HEK293 (cell line): ENCODE data around the gene CSF2.

ENCODE experiments used
- CTCF ChIA-PET: fragments of 350-600 bp; formaldehyde crosslinking; extraction: SDS; loops from one replicate; lab custom pipeline; 2021; ENCODE audit warnings: antibody characterized with exemption; lab: Yijun Ruan, JAX
- POLR2A ChIA-PET: fragments of 300-600 bp; formaldehyde crosslinking; extraction: SDS; loops from one replicate; lab custom pipeline; 2020; ENCODE audit warnings: antibody characterized with exemption, inconsistent platforms; lab: Yijun Ruan, JAX
- H3K27ac ChIP-seq: fragments of 200-500 bp; sonication (Bioruptor generic); 2 replicates; pipeline ENCODE4 v1.5.1; 2014; ENCODE audit warnings: low read depth, low read length, control low read depth, inconsistent platforms; ENCODE audit errors: extremely low read depth
- H3K36me3 ChIP-seq, 2 experiments: fragments of 200-500 bp in 1 of 2; sonication (Bioruptor generic) in 1 of 2; 1 replicate in 1 of 2; 2 replicates in 1 of 2; pipeline ENCODE4 v1.5.1; 2014 to 2017; ENCODE audit warnings: inconsistent platforms in 2 of 2, low read length in 2 of 2; ENCODE audit not compliant: control insufficient read depth in 2 of 2, insufficient read depth in 1 of 2
- H3K4me1 ChIP-seq: fragments of 200-500 bp; sonication (Bioruptor generic); 2 replicates; pipeline ENCODE4 v1.5.1; 2014; ENCODE audit warnings: mild to moderate bottlenecking, low read length, inconsistent platforms; ENCODE audit not compliant: control insufficient read depth, insufficient read depth
- H3K4me3 ChIP-seq: 2 replicates; pipeline ENCODE4 v1.5.1; 2011; ENCODE audit warnings: low read depth, mild to moderate bottlenecking, control low read depth, low read length, moderate library complexity
- H3K9me3 ChIP-seq: fragments of 200-500 bp; sonication (Bioruptor generic); 2 replicates; pipeline ENCODE4 v1.5.1; 2014; ENCODE audit warnings: low read depth, low read length, inconsistent platforms; ENCODE audit not compliant: control insufficient read depth, insufficient read depth
- EGR2 ChIP-seq: fragments of 450-650 bp; formaldehyde crosslinking; IDR thresholded peaks from 2 replicates; pipeline ENCODE4 v1.5.1; 2016; ENCODE audit warnings: low read depth, missing biosample characterization, missing genetic modification characterization
- PRDM6 ChIP-seq: fragments of 450-650 bp; formaldehyde crosslinking; IDR thresholded peaks from 2 replicates; pipeline ENCODE4 v1.5.1; 2017; ENCODE audit warnings: missing biosample characterization, missing genetic modification characterization
- SCRT2 ChIP-seq: fragments of 450-650 bp; formaldehyde crosslinking; IDR thresholded peaks from 2 replicates; pipeline ENCODE4 v1.5.1; 2016; ENCODE audit warnings: missing biosample characterization, missing genetic modification characterization
- TCF7L2 ChIP-seq: IDR thresholded peaks from 2 replicates; pipeline ENCODE4 v1.6.1; 2011; ENCODE audit warnings: low read depth, mild to moderate bottlenecking, inconsistent platforms, low read length, moderate library complexity, borderline replicate concordance
- ZBTB20 ChIP-seq: fragments of 450-650 bp; formaldehyde crosslinking; IDR thresholded peaks from 2 replicates; pipeline ENCODE4 v1.5.1; 2016; ENCODE audit warnings: missing biosample characterization, missing genetic modification characterization
- ZFHX2 ChIP-seq: fragments of 450-650 bp; formaldehyde crosslinking; conservative IDR thresholded peaks from 2 replicates; pipeline ENCODE4 v1.5.1; 2016; ENCODE audit warnings: missing biosample characterization, missing genetic modification characterization
- ZNF140 ChIP-seq: fragments of 450-650 bp; formaldehyde crosslinking; IDR thresholded peaks from 2 replicates; pipeline ENCODE4 v1.5.1; 2016; ENCODE audit warnings: missing biosample characterization, missing genetic modification characterization
- ZNF169 ChIP-seq: fragments of 450-650 bp; formaldehyde crosslinking; IDR thresholded peaks from 2 replicates; pipeline ENCODE4 v1.5.1; 2016; ENCODE audit warnings: missing biosample characterization, missing genetic modification characterization
- ZNF2 ChIP-seq: fragments of 450-650 bp; formaldehyde crosslinking; IDR thresholded peaks from 2 replicates; pipeline ENCODE4 v1.5.1; 2016; ENCODE audit warnings: missing biosample characterization, missing genetic modification characterization
- ZNF391 ChIP-seq: fragments of 450-650 bp; formaldehyde crosslinking; IDR thresholded peaks from 2 replicates; pipeline ENCODE4 v1.5.1; 2016; ENCODE audit warnings: low read depth, missing biosample characterization, missing genetic modification characterization, borderline replicate concordance
- ZNF423 ChIP-seq: fragments of 450-650 bp; formaldehyde crosslinking; IDR thresholded peaks from 2 replicates; pipeline ENCODE4 v1.5.1; 2016; ENCODE audit warnings: missing biosample characterization, missing genetic modification characterization
- ZSCAN18 ChIP-seq: fragments of 450-650 bp; formaldehyde crosslinking; IDR thresholded peaks from 2 replicates; pipeline ENCODE4 v1.5.1; 2016; ENCODE audit warnings: missing biosample characterization, missing genetic modification characterization
- ZSCAN23 ChIP-seq: fragments of 450-650 bp; formaldehyde crosslinking; IDR thresholded peaks from 2 replicates; pipeline ENCODE4 v1.5.1; 2016; ENCODE audit warnings: missing biosample characterization, missing genetic modification characterization
- TF ChIP-seq, protein P1 (sequence below): fragments of 450-650 bp; formaldehyde crosslinking; IDR thresholded peaks from 2 replicates; pipeline ENCODE4 v1.5.1; 2017; ENCODE audit warnings: missing biosample characterization, missing genetic modification characterization

Gene CSF2

DNA sequence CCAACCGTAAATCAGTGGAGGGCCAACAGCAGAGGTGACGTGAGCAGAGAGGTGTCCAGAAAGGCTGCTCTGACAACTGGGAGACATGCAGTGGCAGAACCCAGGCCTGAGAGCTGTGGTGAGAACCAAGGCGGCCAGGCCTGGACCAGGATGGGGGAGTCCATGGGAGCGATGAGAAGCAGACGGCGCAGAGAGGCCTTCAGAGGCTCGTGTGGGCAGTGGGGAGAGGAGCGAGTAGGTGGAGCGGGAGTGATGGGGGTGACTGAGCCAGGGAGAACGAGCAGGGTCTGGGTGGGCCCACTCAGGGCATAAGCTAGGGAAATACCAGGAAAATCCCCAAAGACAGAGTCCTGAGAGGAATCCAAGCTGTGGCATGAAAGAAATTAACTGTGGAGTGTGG, 21.1 kb upstream of the CSF2 start:
- no peaks in the 10 kb centered on the region for H3K9me3 ChIP-seq
- no peak overlapping the region for H3K4me3 ChIP-seq
- H3K4me1 ChIP-seq: no peaks in the 10 kb centered on the region
- peak; percentile 19; the same call in 1 of the 2 replicates for TF ChIP-seq EGR2 (tag by site-specific recombination)
- TF ChIP-seq ZNF140 (tag by site-specific recombination): no peak
- 0 out of 2 replicates have a peak, but pooled peaks have one; percentile 13 for TF ChIP-seq ZFHX2 (tag by site-specific recombination)
- no peak overlapping the region for H3K27ac ChIP-seq
- ChIA-PET CTCF (no interaction called here), POLR2A (no interaction called here)
- no peaks in the 10 kb centered on the region for H3K36me3 ChIP-seq

DNA sequence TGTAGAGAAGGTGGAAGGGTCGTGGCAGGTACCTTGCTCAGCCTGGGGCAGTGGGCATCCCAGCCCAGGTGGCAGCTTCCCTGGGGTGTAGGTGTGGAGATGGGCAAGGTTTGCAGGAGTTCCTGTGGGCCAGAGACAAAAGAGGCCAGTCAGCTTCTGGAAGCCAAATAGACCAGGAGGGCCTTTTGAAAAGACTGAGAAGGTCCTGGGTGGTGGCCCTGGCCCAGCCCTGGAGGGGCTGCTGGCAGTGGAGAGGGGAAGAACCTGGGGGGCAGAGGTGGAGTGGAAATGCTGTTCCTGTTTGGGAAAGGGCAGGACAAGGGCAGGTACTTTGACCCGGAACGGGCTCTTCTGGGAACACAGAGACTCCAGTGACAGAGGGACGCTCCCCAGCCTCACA, 20.1 kb upstream of the CSF2 start:
- ChIA-PET CTCF (interaction anchor here (0.7 kb wide), 3 partner anchors 9 to 25 kb away, joined by 3 to 5 read pairs (median 4); no protein-coding TSS in a partner anchor), POLR2A (no interaction called here)
- no peaks in the 10 kb centered on the region for H3K9me3 ChIP-seq
- H3K36me3 ChIP-seq: no peaks in the 10 kb centered on the region
- no peak overlapping the region for H3K4me3 ChIP-seq
- H3K27ac ChIP-seq: no peak overlapping the region
- H3K4me1 ChIP-seq: no peaks in the 10 kb centered on the region
- TF ChIP-seq ZNF169 (tag by site-specific recombination) (no peak), SCRT2 (tag by site-specific recombination) (peak; percentile 6; the same call in 1 of the 2 replicates)

DNA sequence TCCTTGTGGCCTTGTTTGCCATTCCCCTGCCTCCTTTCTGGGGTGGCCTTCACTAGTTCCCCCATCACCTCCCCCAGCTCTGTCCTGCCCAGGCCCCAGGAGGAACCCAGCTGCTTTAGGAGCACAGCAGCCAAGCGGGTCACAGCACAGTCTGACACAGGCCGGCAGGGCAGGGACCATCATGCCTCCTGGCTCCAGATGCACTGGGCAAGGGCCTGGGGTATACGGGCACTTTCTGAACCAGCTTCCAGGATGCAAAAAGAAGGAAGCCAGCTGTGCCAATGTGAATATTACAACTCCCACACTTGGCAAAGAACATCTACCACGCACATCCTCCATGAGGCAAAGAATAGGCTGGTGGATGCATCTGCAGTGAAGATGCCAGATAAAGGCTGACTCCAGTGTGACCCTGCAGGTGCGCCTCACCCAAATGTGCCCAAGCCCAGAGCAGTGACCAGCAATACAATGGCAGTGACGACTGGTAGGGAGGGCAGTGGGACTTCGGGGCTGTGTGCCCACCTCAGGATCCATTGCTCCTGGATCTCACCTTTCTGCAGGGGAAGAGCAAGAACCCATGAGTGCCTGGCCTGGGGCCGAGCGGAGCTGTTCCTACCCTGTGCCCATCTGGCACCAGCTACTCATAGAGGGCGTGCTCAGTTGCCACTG, 19.4 kb upstream of the CSF2 start:
- Histone ChIP-seq H3K27ac (no peak overlapping the region), H3K9me3 (no peaks in the 10 kb centered on the region), H3K4me1 (no peaks in the 10 kb centered on the region), H3K4me3 (no peak overlapping the region), H3K36me3 (no peaks in the 10 kb centered on the region)
- CTCF ChIA-PET: interaction anchor here (0.7 kb wide), 3 partner anchors 9 to 26 kb away, joined by 3 to 5 read pairs (median 4); no protein-coding TSS in a partner anchor
- no peak for TF ChIP-seq ZNF391
- no peak for TF ChIP-seq ZNF2 (tag by site-specific recombination)
- TF ChIP-seq ZNF423 (tag by site-specific recombination): no peak
- no peak for TF ChIP-seq TCF7L2
- TF ChIP-seq ZSCAN18 (tag by site-specific recombination): no peak
- TF ChIP-seq PRDM6 (tag by site-specific recombination): no peak
- TF ChIP-seq, protein P1, sequence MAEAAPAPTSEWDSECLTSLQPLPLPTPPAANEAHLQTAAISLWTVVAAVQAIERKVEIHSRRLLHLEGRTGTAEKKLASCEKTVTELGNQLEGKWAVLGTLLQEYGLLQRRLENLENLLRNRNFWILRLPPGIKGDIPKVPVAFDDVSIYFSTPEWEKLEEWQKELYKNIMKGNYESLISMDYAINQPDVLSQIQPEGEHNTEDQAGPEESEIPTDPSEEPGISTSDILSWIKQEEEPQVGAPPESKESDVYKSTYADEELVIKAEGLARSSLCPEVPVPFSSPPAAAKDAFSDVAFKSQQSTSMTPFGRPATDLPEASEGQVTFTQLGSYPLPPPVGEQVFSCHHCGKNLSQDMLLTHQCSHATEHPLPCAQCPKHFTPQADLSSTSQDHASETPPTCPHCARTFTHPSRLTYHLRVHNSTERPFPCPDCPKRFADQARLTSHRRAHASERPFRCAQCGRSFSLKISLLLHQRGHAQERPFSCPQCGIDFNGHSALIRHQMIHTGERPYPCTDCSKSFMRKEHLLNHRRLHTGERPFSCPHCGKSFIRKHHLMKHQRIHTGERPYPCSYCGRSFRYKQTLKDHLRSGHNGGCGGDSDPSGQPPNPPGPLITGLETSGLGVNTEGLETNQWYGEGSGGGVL (tag by site-specific recombination): no peak
- no peak for TF ChIP-seq ZNF140 (tag by site-specific recombination)
- no peak for TF ChIP-seq ZSCAN23
- TF ChIP-seq ZBTB20 (tag by site-specific recombination): no peak
- POLR2A ChIA-PET: no interaction called here
